Measurements from ENCODE around the gene JUNB. TPM values are rescaled to one million over a fixed set of nuclear protein-coding genes. Genes with fewer than 3 reads are reported as not detected.

The JUNB gene
- total RNA-seq, 1 experiment from 2014 or later: 6.6 TPM

DNA sequence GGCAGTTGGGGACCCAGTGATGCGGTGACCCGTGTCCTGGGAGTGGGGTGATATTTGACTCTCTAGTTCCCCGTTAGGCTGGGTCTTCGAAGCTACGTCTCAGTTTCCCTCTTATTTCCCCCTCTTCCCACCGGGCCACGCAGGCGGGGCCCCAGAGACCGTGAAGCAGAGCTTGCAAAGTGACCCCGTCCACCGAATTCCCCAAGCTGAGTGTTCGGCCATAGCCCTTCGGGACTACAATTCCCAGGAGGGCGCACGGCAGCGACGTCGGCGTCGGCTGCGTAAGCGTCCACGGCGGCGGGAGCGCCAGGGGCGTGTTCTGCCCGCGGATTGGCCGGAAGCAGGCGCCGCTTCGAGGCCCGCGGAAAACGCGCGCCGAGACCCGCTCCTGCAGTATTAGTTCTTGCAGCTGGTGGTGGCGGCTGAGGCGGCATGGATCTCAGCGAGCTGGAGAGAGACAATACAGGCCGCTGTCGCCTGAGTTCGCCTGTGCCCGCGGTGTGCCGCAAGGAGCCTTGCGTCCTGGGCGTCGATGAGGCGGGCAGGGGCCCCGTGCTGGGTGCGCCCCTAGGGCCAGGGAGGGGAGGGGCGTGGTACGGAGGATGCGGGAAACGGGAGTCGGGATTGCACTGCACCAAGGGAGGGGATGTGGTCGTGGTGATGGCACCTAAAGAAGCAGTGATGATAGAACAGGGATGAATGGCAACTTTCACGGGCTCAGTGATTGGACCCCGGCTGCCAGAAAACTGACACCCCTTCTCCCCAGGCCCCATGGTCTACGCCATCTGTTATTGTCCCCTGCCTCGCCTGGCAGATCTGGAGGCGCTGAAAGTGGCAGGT lies 15.2 kb downstream of the JUNB start, which contains the start of gene RNASEH2A:
TSS of gene RNASEH2A (plus strand) at position 343 of the 840 bp plus-strand sequence. CDS start at position 433, 90 bp downstream.
- DNase-seq (ENCODE audit: low spot score) (peak; percentile 91), ATAC-seq (peak; percentile 89)
- Mint-ChIP-seq H3K27me3 (ENCODE audit: low read depth) (peaks cover 4% of the 10 kb centered on the region; the same call in 1 of the 2 replicates), H3K27ac (peak within 1 kb of the TSS; percentile 93), H3K4me1 (peaks cover 18% of the 10 kb centered on the region), H3K36me3 (peaks cover 18% of the 10 kb centered on the region), H3K9me3 (no peaks in the 10 kb centered on the region), H3K4me3 (peak within 1 kb of the TSS; percentile 96)
- POLR2A ChIA-PET: interaction anchor here (0.6 to 1.9 kb wide), 8 partner anchors 9 to 512 kb away, joined by 3 to 10 read pairs (median 4); partner anchors contain the start of gene DNASE2
- CTCF ChIA-PET: interaction anchor here (0.5 to 2.2 kb wide), 15 partner anchors 9 to 882 kb away, joined by 3 to 17 read pairs (median 6); partner anchors contain the start of genes HOOK2 and RTBDN
- TF ChIP-seq, protein P1, sequence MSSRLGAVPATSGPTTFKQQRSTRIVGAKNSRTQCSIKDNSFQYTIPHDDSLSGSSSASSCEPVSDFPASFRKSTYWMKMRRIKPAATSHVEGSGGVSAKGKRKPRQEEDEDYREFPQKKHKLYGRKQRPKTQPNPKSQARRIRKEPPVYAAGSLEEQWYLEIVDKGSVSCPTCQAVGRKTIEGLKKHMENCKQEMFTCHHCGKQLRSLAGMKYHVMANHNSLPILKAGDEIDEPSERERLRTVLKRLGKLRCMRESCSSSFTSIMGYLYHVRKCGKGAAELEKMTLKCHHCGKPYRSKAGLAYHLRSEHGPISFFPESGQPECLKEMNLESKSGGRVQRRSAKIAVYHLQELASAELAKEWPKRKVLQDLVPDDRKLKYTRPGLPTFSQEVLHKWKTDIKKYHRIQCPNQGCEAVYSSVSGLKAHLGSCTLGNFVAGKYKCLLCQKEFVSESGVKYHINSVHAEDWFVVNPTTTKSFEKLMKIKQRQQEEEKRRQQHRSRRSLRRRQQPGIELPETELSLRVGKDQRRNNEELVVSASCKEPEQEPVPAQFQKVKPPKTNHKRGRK (CRISPR knock-in tag; IDR thresholded peaks at IDR 0.05; ENCODE audit: borderline replicate concordance): no peak
- TF ChIP-seq SOX15 (CRISPR knock-in tag; IDR thresholded peaks at IDR 0.05) (no peak), MLX (CRISPR knock-in tag; IDR thresholded peaks at IDR 0.05) (no peak; the same call in 1 of the 2 replicates), IRF2 (CRISPR knock-in tag; IDR thresholded peaks at IDR 0.05; ENCODE audit: borderline replicate concordance, low read depth) (no peak), ZNF263 (CRISPR knock-in tag; IDR thresholded peaks at IDR 0.05; ENCODE audit: low read depth) (no peak), ZNF423 (CRISPR knock-in tag; IDR thresholded peaks at IDR 0.05) (no peak), CREB1 (CRISPR knock-in tag; IDR thresholded peaks at IDR 0.05) (peak; percentile 67; the same call in 1 of the 2 replicates), TCF7 (CRISPR knock-in tag; IDR thresholded peaks at IDR 0.05; ENCODE audit: low read depth) (no peak), CREM (CRISPR knock-in tag; IDR thresholded peaks at IDR 0.05) (peak; percentile 88), ZNF219 (CRISPR knock-in tag; IDR thresholded peaks at IDR 0.05; ENCODE audit: borderline replicate concordance) (no peak), ZNF416 (CRISPR knock-in tag; IDR thresholded peaks at IDR 0.05) (no peak), E2F1 (CRISPR knock-in tag; IDR thresholded peaks at IDR 0.05) (0 out of 2 replicates have a peak, but pooled peaks have one; percentile 78), ZNF317 (CRISPR knock-in tag; IDR thresholded peaks at IDR 0.05; ENCODE audit: borderline replicate concordance, low read depth) (no peak), RELA (CRISPR knock-in tag; IDR thresholded peaks at IDR 0.05; ENCODE audit: borderline replicate concordance) (no peak; the same call in 1 of the 2 replicates), GABPB1 (CRISPR knock-in tag; IDR thresholded peaks at IDR 0.05) (no peak; the same call in 1 of the 2 replicates)
- TF ChIP-seq, protein P2, sequence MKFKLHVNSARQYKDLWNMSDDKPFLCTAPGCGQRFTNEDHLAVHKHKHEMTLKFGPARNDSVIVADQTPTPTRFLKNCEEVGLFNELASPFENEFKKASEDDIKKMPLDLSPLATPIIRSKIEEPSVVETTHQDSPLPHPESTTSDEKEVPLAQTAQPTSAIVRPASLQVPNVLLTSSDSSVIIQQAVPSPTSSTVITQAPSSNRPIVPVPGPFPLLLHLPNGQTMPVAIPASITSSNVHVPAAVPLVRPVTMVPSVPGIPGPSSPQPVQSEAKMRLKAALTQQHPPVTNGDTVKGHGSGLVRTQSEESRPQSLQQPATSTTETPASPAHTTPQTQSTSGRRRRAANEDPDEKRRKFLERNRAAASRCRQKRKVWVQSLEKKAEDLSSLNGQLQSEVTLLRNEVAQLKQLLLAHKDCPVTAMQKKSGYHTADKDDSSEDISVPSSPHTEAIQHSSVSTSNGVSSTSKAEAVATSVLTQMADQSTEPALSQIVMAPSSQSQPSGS (CRISPR knock-in tag; IDR thresholded peaks at IDR 0.05; ENCODE audit: borderline replicate concordance, low read depth): no peak
- TF ChIP-seq, protein P3, sequence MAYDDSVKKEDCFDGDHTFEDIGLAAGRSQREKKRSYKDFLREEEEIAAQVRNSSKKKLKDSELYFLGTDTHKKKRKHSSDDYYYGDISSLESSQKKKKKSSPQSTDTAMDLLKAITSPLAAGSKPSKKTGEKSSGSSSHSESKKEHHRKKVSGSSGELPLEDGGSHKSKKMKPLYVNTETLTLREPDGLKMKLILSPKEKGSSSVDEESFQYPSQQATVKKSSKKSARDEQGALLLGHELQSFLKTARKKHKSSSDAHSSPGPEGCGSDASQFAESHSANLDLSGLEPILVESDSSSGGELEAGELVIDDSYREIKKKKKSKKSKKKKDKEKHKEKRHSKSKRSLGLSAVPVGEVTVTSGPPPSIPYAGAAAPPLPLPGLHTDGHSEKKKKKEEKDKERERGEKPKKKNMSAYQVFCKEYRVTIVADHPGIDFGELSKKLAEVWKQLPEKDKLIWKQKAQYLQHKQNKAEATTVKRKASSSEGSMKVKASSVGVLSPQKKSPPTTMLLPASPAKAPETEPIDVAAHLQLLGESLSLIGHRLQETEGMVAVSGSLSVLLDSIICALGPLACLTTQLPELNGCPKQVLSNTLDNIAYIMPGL (CRISPR knock-in tag; IDR thresholded peaks at IDR 0.05): peak; percentile 63; the same call in 1 of the 2 replicates
- TF ChIP-seq, protein P4, sequence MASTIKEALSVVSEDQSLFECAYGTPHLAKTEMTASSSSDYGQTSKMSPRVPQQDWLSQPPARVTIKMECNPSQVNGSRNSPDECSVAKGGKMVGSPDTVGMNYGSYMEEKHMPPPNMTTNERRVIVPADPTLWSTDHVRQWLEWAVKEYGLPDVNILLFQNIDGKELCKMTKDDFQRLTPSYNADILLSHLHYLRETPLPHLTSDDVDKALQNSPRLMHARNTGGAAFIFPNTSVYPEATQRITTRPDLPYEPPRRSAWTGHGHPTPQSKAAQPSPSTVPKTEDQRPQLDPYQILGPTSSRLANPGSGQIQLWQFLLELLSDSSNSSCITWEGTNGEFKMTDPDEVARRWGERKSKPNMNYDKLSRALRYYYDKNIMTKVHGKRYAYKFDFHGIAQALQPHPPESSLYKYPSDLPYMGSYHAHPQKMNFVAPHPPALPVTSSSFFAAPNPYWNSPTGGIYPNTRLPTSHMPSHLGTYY (CRISPR knock-in tag; IDR thresholded peaks at IDR 0.05): no peak
- TF ChIP-seq, protein P5, sequence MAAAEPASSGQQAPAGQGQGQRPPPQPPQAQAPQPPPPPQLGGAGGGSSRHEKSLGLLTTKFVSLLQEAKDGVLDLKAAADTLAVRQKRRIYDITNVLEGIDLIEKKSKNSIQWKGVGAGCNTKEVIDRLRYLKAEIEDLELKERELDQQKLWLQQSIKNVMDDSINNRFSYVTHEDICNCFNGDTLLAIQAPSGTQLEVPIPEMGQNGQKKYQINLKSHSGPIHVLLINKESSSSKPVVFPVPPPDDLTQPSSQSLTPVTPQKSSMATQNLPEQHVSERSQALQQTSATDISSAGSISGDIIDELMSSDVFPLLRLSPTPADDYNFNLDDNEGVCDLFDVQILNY (CRISPR knock-in tag; IDR thresholded peaks at IDR 0.05): peak; percentile 98
- TF ChIP-seq, protein P6, sequence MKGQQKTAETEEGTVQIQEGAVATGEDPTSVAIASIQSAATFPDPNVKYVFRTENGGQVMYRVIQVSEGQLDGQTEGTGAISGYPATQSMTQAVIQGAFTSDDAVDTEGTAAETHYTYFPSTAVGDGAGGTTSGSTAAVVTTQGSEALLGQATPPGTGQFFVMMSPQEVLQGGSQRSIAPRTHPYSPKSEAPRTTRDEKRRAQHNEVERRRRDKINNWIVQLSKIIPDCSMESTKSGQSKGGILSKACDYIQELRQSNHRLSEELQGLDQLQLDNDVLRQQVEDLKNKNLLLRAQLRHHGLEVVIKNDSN (CRISPR knock-in tag; IDR thresholded peaks at IDR 0.05): peak; percentile 30; the same call in 1 of the 2 replicates
- TF ChIP-seq, protein P7, sequence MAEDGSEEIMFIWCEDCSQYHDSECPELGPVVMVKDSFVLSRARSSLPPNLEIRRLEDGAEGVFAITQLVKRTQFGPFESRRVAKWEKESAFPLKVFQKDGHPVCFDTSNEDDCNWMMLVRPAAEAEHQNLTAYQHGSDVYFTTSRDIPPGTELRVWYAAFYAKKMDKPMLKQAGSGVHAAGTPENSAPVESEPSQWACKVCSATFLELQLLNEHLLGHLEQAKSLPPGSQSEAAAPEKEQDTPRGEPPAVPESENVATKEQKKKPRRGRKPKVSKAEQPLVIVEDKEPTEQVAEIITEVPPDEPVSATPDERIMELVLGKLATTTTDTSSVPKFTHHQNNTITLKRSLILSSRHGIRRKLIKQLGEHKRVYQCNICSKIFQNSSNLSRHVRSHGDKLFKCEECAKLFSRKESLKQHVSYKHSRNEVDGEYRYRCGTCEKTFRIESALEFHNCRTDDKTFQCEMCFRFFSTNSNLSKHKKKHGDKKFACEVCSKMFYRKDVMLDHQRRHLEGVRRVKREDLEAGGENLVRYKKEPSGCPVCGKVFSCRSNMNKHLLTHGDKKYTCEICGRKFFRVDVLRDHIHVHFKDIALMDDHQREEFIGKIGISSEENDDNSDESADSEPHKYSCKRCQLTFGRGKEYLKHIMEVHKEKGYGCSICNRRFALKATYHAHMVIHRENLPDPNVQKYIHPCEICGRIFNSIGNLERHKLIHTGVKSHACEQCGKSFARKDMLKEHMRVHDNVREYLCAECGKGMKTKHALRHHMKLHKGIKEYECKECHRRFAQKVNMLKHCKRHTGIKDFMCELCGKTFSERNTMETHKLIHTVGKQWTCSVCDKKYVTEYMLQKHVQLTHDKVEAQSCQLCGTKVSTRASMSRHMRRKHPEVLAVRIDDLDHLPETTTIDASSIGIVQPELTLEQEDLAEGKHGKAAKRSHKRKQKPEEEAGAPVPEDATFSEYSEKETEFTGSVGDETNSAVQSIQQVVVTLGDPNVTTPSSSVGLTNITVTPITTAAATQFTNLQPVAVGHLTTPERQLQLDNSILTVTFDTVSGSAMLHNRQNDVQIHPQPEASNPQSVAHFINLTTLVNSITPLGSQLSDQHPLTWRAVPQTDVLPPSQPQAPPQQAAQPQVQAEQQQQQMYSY (CRISPR knock-in tag; IDR thresholded peaks at IDR 0.05): 0 out of 2 replicates have a peak, but pooled peaks have one; percentile 39

Measured in WTC11 (cell line).